Erythroblast (primary cell): ENCODE data around the gene FADD.

Experiments
- GATA1 ChIP-seq: IDR thresholded peaks from 2 replicates; pipeline ENCODE4 v1.6.1; 2011; ENCODE audit warnings: low read depth, mild to moderate bottlenecking, control low read depth, low read length, moderate library complexity
- POLR2A ChIP-seq: IDR thresholded peaks from 2 replicates; pipeline ENCODE4 v1.6.1; 2011; ENCODE audit warnings: mild to moderate bottlenecking, low read length

DNA sequence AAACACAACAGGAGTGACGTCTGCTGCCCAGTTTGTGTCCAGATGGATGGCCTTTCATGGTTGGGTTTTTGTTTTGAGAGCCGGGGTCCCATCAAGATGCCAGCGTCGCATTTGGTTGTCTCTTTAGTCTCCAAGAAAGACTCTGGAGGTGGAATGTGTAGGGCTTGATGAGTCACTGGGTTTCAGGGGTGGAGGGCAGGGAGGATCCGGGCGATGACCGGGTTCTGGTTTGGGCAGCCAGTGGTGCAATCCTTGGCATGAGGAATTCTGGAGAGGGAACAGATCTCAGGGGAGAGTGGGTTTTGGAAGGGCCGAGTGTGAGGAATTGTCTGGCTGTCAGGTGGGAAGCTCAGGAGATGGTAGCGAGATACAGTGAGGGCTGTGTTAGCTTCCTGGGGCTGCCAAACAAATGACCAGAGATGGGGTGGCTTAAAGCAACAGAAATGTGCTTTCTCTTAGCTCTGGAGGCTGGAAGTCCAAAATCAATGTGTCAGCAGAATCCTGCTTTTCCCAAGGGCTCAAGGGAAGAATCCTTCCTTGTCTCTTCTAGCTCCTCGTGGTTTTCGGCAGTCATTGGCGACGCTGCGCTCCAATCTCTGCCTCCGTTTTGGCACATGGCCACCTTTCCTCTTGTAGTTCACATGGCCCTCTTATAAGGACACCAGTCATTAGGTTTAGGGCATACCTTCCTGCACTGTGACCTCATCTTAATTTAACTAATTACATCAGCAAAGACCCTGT, 41.0 kb downstream of the FADD start:
- no peak for TF ChIP-seq POLR2A
- no peak for TF ChIP-seq GATA1
